T follicular helper cell (primary cell): ENCODE results near the gene DDX23.
"Not testable (repeated sequence)": the region's sequence is repeated elsewhere in the genome, so short reads cannot be mapped to it uniquely, and the experiment has no call there.

Source experiments
- DNase-seq: peaks from one replicate; pipeline ENCODE4 v3.0.0-alpha.2; 2020; ENCODE audit warnings: low read depth

DDX23 gene

DNA sequence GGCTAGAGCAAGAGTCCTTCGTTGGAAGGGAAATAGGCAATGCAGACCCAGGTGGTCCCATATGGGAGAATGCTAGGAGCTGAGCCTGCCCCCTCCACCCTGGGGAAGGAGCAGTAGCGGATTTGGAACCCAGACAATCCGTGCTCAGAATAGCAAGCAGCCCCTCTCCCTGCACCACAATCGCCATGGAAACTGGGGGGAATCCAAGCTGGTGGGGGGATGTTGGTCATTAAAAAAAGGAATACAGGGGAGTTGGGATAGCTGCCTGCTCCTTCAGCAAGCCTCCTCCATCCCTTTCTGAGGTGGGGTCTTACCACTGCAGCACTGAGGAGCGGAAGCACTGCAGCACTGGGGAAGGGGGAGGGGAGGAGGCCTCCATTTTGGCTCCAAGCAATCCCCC is 10.8 kb upstream of the DDX23 start:
- no peak for DNase-seq

DNA sequence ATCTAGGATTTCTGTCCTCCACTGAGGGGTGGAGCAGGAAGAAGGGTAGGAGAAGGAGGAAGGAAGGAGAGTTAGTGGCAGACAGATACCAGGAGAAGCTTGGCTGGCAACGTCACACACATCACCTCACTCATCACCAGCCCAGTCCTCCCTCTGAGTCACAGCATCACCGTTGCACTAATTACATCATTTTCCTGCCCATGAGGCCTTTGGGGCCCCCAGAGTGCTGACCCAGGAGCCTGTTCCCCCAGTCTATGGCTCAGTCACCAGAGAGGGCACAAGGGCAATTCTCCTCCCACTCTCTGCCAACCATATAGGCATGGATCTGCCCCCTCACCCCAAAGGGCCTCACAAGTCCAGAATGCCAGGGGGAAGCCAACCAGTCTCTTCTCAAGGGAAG is 9.1 kb upstream of the DDX23 start:
- no peak for DNase-seq

DNA sequence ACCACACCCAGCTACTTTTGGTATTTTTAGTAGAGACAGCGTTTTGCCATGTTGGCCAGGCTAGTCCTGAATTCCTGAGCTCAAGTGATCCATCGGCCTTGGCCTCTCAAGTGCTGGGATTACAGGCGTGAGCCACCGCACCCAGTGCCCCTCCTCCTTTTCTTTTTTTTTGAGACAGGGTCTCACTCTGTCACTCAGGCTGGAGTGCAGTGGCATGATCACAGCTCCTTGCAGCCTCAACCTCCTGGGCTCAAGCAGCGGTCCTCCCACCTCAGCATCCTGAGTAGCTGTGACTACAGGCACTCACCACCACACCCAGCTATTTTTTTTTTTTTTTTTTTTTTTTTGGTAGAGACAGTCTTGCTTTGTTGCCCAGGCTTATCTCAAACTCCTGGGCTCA is 8.3 kb upstream of the DDX23 start:
- DNase-seq, result not testable (repeated sequence)

DNA sequence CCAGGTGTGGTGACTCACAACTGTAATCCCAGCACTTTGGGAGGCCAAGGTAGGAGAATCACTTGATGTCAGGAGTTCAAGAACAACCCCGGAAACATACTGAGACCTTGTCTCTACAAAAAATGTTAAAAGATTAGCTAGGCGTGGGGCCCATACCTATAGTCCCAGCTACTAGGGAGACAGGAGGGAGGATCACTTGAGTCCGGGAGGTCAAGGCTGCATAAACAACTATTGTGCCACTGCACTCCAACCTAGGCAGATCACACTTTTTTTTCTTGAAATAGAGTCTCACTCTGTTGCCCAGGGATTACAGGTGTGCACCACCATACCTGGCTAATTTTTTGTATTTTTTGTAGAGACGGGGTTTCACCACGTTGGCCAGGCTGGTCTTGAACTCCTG is 7.6 kb upstream of the DDX23 start:
- no peak for DNase-seq

DNA sequence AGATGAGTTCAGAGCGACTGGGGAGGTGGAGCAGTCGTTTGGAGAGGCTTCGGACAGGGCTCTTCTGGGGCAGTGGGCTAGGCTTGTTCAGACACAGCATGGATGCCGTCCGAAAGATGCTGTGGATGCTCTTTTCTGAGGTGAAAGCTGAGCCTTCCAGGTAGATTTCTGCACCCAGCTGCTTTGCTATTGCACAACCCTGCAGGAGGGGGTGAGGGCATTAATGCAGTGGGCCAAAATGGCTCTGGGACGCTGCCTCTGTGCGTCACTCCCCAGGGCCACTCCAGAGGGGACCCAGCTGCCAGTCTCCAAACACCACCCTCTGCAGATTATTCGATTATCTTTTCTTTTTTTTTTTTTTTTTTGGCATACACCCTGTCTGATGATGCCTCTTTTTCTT is 6.1 kb upstream of the DDX23 start:
- no peak for DNase-seq

DNA sequence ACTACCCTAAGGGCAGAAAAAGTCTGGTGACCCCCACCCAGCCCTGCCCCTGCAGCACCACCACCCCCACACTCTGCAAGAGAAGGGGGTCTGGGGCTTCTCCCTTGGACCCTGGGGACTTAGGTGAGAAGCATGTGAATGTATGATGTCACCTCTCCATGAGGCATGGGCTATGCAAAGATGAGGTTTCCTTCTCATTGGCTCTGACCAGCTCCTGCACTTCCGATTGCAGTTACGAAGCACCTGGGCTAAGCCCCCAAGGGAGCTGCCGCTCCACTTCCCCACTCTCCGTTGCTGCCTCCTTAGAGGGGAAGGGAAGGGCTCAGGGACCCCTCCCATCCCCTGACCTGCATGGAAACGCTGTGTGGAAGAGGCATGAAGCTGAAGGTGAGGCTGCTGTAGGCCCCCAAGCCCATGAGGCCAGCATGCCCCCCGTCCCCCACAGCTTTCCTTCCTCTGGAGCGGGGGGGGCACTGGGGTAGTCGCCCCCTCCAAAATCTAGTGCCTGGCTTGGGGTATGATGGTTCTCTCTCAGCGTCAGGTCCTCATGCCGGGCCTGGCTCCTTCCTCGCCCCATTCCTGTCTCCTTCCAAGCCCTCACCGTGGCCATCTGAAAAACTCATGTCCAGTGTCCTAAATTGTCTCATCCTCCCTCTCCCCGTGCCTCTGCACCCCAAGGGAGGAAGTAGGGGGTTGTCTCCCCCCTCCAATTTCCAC is 5.5 kb upstream of the DDX23 start:
- no peak for DNase-seq

DNA sequence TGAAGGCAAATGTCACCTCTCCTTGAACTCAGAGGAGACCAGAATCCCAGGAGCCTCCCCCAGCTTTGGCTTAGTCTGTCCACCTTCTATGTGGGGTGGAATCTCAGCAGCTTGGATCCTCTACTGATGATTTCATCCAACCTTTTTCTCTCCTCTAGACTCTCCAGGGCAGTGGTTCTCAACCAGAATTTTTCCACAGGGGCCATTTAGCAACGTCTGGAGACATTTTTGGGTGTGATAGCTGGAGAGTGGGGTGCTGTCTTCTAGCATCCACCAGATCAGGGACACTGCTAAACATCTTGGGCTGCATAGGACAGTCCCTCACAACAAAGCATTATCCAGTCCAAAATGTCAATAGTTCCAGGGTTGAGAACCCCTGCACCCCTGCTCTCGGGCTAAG is 4.4 kb upstream of the DDX23 start:
- DNase-seq, result no peak

DNA sequence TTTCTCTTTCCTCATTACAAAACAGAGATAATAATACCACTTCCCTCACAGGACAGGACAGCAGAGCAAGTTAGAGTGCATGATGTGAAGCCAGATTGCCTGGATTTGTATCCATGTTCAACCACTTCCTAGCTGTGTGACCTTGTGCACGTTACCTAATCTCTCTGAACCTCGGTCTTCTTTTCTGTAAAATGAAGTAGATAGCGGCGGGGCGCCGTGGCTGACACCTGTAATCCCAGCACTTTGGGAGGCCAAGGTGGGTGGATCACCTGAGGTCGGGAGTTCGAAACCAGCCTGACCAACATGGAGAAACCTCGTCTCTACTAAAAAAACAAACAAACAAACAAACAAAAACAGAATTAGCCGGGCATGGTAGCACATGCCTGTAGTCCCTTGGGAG is 3.0 kb upstream of the DDX23 start:
- DNase-seq, result not testable (repeated sequence)

DNA sequence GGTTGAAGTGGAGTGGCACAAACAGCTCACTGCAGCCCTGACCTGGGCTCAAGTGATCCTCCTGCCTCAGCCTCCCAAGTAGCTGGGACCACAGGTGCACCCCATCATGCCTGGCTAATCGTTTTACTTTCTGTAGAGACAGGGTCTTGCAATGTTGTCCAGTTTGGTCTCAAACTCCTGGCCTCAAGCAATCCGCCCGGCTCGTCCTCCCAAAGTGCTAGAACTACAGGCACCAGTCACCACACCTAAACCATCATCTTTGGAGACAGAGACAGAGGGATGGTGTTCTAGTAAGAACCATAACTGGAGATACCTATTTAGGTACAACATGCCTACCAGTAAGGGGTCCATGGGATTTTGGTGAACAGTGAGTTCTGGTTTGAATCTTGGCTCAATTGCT is 2.5 kb upstream of the DDX23 start:
- DNase-seq, result no peak

DNA sequence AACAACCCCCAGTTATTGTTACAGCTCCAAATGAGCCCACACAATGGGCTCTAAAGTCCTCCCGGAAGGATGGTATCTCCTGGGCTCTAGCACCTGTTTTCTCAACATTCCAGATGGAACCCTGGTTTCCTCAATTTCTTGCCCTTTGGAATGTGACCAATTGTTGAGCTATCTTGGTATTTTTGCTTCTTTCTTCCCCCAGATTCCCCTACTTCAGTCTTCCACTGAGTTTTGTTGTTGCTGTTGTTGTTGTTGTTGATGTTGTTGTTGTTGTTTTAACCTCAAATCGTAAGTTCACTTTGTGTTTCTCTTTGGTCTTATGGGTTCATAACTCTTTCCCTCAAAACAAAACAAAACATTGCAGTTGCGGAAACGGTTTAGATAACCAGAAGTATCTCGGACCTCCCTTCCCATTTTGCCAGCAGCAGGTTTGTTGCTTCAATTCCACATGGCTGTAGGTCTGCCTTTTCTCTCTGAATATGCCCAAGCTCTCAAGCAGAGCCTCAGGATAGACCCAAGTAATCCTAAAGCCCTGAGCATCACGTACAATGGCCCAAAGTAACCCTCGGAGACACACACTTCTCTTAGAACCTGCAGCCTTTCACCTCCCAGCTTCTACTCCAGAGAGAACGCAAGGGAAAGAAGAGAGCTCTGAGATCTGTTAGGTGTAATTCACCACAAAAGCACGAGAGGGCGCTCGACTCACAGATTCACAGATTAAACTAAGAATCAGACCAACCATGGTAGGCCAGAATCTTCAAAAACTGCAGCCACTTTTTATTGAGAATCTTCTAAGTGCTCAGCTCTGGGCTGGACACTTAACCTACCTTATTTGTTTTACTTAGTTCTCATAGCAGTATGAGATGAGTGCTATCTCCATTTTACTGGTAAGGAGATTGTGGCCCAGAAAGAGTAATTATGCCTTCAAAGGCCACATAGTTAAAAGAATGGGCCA is 1.0 kb upstream of the DDX23 start:
- DNase-seq, result peak; percentile 84

DNA sequence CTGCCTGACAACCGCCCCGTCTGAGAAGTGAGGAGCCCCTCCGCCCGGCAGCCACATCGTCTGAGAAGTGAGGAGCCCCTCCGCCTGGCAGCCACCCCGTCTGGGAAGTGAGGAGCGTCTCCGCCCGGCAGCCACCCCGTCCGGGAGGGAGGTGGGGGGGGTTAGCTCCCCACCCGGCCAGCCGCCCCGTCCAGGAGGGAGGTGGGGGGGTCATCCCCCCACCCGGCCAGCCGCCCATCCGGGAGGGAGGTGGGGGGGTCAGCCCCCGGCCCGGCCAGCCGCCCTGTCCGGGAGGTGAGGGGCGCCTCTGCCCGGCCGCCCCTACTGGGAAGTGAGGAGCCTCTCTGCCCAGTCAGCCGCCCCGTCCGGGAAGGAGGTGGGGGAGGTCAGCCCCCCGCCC is 9.9 kb downstream of the DDX23 start:
- not testable (repeated sequence) for DNase-seq

DNA sequence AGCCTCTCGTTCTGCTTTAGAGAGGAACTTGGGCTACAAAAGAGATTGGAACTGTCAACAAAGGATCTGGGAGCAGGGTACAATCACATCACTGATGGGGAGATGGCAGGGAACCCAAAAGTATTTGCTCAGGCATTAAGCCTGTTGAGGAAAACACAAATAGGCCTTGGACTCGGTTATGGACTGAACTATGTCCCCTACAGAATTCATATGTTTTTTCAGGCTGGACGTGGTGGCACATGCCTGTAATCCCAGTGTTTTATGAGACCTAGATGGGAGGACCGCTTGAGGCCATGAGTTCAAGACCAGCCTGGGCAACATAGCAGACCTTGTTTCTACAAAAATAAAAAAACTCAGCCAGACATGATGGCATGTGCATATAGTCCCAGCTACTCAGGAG is 13.9 kb downstream of the DDX23 start:
- DNase-seq, result no peak

DNA sequence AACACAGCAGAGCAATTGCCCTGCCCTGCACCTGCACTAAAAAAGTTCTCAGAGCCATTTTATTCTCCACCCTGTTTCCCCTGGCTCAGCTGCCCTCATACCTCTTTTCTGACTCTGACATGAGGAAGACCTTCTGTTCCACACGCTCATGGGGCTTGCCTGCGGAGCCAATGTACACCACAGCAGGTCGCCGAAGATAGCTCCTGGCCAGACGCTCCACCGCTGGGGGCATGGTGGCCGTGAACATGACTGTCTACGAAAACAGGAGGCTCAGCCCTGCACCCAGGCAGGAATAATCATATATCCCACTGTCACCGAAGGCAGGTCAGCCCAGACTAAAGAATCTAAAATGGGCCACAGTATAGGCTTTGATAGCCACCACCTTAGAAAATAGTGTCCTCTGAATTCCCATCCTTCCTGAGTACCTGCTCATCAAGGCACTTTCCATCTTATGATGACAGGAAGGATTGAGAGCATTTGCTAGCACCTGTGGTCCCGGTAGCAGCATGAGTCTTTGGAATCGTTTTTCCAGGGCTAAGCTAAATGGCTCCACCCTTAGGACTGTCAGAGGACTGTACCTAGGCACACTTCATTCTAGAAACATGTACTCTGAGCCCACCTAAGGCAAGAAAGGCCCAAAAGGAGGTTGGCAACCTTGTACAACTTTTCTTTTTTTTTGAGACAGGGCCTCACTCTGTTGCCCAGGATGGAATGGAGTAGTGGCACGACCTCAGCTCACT is 19.5 kb downstream of the DDX23 start:
- no peak for DNase-seq

DNA sequence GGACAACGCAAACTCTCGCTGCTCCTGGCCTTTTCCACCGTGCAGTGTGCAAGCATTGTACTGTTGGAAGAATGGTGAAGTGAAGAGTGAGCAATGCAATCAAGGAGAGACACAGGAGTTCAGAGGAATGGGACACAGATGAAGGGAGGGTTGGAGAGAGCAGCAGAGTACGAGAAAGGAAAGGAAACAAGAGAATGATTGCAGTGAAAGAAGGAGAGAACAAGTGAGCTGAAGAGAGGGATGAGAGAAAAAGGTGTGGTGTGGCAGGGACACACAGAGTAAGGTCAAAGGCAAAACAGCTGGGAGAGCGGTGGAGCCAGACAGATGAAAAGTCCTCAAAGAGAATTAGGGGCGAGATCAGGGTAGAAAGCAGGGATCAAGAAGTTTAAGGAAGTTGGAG is 20.7 kb downstream of the DDX23 start:
- DNase-seq, result no peak

DNA sequence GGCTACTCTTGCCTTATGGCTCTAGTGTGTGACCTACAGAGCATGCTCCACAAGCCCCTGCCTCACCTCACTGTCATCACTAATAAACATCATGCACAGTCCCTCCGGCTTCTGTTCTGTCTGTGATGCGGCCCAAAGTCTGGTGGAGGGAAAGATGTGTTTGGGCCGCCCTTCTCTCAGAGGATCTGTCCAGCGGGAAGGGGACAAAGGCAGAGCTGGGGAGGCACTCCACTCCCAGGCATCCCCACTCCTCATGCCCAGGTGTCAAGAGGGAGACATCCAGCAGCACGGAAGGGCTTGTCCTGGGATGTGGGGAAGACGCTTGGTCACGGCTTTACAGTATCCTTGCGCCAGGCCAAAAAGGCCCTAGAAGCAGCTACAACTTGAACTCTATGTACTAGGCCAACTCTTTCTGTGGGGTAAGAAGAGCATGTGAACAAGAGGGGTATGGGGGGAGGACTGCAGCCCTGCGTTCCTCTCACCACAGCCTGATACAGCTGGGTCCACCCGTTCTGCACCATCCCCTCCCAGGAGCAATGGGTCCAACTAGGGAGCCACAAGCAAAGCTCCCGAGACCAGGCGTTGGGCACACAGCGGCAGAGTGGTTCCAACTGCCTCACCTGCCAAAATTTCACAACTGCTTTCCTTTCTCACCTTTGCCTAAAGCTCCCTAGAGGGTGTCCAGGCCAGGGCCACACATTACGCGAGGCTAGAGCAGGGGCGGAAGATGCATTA is 23.0 kb downstream of the DDX23 start:
- no peak for DNase-seq

DNA sequence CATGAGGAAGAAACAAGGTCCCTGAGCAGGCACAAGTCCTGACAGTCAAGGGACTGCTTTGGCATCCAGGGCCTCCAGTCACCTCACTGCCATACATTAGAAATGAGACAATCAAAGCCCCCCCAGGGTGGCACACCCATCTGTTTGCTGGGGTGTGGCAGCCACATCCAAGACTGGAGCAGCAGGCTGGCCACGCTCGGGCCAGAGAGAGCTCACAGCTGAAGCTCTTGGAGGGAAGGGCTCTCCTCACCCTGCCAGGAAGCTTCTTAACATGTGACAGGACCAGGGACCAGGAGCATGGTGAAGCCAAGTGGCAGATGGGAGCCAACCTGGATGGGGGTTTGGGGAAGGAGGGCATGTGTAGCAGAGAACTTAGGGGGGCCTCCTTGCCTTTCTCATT is 23.7 kb downstream of the DDX23 start:
- DNase-seq, result no peak

DNA sequence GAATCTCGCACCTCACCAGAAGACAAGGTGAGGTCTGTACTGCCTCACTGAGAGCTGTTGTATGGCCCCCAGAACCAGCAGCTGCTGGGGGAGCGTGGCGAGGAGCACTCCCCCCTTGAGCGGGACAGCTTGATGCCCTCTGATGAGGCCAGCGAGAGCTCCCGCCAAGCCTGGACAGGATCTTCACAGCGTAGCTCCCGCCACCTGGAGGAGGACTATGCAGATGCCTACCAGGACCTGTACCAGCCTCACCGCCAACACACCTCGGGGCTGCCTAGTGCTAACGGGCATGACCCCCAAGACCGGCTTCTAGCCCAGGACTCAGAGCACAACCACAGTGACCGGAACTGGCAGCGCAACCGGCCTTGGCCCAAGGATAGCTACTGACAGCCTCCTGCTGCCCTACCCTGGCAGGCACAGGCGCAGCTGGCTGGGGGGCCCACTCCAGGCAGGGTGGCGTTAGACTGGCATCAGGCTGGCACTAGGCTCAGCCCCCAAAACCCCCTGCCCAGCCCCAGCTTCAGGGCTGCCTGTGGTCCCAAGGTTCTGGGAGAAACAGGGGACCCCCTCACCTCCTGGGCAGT is 24.4 kb downstream of the DDX23 start:
- no peak for DNase-seq

DNA sequence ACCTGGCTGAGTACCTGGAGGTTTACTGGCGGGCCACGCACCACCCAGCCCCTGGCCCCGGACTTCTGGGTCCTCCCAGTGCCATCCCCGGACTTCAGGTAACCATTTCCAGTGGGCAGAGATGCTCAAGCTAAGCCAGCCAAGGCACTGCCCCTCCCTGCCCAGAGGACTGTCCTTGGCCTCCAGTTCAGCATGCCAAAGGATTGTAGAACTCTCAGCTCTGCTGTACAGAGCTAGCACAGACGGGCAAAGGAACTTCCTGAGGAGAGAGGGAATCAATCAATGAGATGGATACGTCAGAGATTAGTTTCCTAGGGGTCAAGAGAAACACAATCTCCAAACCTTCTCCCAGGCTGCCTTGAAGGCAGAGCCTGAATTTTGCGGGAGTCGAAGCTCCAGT is 24.9 kb downstream of the DDX23 start:
- DNase-seq, result no peak

DNA sequence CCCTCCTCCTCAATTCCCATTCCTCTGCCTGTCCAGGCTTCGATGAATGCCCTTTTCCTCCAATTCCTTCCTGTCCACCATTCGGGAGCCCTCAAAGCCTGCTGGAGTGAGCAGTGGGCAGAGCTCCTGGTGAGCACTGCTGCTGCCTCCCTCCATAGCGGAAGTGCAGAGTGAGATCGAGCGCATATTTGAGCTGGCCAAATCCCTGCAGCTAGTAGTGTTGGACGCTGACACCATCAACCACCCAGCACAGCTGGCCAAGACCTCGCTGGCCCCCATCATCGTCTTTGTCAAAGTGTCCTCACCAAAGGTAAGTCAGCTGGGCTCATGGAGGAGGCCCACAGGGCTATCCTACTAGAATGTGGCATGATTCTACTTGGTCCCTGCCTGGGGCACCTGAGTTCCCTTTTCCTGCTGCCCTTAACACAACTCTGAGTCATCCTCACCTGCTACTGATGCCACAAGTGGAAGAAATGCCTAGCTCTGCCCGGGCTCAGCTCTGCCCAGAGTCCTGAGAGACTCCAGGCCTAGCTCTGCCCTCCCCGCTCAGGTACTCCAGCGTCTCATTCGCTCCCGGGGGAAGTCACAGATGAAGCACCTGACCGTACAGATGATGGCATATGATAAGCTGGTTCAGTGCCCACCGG is 25.6 kb downstream of the DDX23 start:
- no peak for DNase-seq

DNA sequence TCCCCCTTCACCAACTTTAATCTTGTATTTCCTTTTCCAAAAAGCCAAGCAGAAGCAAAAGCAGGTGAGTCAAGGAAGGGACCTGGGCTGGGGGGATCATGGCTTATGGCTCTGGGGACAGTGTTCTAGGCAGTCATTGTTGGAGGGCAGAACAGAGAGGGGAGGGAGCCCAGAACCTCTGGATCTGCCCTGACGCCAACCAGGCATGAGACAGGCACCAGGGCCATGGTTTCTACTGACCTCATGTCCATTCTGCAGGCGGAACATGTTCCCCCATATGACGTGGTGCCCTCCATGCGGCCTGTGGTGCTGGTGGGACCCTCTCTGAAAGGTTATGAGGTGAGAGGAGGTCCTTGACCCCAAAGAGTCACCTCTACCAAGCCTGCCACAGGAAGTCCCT is 27.1 kb downstream of the DDX23 start:
- DNase-seq, result no peak

DNA sequence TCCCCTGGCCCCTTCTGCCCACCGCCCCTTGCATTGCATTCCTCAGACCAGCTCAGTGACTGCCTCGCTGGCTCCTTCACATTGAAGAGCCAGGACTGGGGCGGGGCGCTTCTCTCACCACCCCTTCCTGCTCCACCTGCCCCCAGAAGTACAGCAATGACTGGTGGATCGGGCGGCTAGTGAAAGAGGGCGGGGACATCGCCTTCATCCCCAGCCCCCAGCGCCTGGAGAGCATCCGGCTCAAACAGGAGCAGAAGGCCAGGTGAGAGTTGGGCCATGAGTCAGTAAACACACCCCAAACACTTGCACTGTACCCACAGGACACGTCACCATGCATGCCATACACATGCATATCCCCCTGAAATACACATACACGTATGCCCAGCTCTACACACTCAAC is 27.9 kb downstream of the DDX23 start:
- no peak for DNase-seq
